HG02884 (cell line): ENCODE results near the gene POLR2J2.
"Not testable (repeated sequence)": the region's sequence is repeated elsewhere in the genome, so short reads cannot be mapped to it uniquely, and the experiment has no call there.

Source experiments
- ATAC-seq: cut with Tn5 transposase; IDR thresholded peaks from one replicate; pipeline ENCODE4 v1.9.1; 2021; ENCODE audit warnings: mild to moderate bottlenecking, moderate library complexity; ENCODE audit not compliant: unreplicated experiment

Gene POLR2J2

GRCh38 chr7:102671166-102671955 is at the start of gene POLR2J2:
TSS of gene POLR2J2 (minus strand) at chr7:102671663. CDS start at chr7:102671601, 62 bp downstream.
- peak; percentile 83 for ATAC-seq

- not testable (repeated sequence) for ATAC-seq
Measured at GRCh38 chr7:102718491-102718890, 47.0 kb upstream of the POLR2J2 start.

DNA sequence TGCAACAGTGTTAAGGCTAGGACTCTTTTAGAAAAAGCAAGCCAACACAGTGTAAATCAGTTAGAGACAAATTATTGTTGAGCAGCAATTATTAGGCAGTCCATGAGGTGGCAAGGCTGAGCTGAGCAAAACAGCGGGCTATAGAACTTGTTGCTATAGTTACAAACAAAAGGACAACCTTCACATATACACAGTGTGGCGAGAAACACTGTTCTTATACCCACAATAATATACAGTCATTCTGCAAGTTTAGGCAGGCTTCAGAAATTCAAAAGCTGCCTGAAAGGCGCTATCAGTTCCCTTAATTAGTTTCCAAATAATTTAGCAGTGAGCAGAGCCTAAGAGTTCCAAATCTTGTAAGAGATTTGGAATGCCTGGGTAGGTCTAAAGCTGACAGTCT is 44.3 kb upstream of the POLR2J2 start:
- ATAC-seq: peak; percentile 66

- ATAC-seq: not testable (repeated sequence)
Measured at GRCh38 chr7:102714774-102715522, 43.5 kb upstream of the POLR2J2 start.

GRCh38 chr7:102713691-102714080 is 42.2 kb upstream of the POLR2J2 start:
- ATAC-seq: peak; percentile 56

DNA sequence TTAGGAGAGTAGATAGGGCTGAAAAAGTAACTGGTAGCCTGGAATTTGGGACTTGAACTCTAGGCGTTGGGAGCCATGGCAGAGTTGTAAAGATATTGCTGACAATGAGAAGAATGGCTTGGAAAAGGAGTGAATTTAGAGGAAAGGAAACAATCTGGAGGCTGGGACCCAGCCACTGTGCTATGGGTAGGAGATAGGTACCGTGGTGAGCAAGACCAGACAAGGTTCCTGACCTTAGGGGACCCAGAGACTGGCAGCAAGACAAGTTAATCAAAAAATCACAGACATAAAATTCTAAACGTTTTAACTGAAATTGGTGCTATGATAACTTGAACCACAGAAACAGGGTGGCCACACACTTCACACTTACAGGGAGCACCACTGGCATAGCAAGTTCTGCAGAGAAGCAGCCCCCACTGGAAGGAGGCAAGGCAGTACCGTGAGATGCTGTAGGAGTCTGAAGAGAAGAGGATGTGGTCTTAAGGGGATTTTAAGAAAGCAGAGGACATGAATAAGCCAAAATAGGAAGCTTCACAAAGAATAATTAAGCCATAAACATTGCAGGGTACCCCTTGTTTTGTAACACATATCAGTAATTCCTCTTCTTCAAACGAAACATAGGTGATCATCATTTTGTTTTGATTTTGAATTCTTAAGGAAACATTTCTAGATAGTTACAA is 41.7 kb upstream of the POLR2J2 start:
- peak; percentile 59 for ATAC-seq

GRCh38 chr7:102698962-102699750 is 27.7 kb upstream of the POLR2J2 start:
- ATAC-seq: not testable (repeated sequence)

- not testable (repeated sequence) for ATAC-seq
Measured at GRCh38 chr7:102697642-102698512, 26.4 kb upstream of the POLR2J2 start.

DNA sequence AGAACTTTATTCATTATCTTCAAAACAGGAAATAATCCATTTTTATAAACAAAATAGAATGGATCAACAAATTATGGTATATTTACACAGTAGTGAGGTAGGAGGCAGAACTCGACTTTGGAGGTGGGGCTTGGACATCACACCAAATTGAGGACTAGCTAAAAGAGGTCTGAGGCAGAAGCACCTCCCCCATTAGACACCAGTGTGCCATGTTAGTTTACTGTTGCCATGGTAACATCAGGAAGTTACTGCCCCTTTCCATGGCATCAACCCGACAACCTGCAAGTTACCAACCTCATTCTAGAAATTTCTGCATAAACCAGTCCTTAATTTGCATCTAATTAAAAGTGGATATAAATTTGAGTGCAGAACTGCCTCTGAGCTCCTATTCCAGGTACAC is 24.5 kb upstream of the POLR2J2 start:
- not testable (repeated sequence) for ATAC-seq

DNA sequence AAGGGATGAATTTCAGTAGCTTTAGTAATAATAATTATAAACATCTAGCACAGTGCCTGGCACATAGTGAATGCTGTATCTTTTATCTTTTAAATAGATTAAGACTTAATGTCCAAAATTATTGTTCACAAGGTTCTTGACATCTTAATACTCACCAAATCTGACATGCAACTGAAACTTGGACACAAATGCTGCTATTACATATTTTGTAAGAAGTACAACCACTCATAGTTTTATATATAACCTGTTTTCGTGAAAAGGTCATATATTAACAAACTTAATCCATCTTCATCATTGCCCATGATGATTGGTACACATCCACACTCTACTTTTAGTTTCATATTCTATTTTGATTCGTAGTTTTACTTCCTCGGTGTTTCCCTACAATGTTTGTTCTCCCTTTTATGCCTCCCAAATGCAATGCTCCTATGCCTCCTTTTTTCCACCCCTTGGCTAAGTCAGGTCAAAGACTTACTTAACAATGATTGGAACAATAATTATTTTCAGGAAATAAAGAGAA is 23.6 kb upstream of the POLR2J2 start:
- ATAC-seq: peak; percentile 54

GRCh38 chr7:102694008-102694407 is 22.5 kb upstream of the POLR2J2 start:
- not testable (repeated sequence) for ATAC-seq

DNA sequence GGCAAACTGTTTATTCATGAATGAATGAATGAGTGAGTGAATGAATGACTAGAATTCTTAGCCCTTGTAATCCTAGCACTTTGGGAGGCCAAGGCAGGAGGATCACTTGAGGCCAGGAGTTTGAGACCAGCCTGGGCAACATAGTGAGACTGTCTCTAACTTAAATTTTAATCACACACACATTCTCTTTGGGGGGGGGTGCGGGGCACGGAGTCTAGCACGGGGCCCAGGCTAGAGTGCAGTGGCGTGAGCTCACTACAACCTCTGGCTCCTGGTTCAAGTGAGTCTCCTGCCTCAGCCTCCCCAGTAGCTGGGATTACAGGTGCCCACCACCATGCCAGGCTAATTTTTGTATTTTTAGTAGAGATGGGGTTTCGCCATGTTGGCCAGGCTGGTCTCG is 19.1 kb upstream of the POLR2J2 start:
- not testable (repeated sequence) for ATAC-seq

GRCh38 chr7:102689436-102690282 is 18.2 kb upstream of the POLR2J2 start:
- peak; percentile 63 for ATAC-seq

DNA sequence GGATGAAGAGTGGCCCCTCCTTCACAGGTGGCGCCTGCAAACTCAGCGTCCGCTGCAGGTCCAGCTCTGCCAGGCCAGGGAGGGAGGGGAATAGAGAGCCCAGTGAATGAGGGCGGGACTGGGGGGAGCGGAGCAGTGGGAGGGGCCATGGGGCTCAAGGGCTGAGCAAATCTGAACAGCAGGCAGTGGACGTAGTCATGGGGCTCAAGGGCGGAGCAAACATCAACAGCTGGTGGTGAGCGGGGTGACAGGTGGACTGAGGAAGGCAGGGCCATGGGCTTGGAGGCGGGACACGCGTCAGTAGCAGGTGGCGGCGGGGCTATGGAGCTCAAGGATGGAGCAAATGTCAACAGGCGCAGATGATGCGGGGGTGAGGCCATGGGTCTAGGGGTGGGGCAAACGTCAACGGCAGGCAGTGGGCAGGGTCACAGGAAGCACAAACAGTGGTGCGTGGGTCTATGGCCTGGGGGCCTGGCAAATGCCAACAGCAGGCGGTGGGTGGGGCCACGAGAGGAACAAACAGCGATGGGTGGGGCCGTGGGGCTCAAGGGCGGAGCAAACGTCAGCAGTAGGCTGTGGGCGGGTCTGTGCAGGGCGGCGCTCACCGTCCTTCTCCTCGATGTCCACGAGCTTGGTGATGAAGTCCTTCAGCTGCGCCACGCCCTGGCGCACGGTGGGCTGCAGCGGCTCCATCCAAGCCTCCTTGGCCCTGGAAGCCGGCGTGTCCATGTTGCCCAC is 17.0 kb upstream of the POLR2J2 start:
- peak; percentile 60 for ATAC-seq

- ATAC-seq: not testable (repeated sequence)
Measured at GRCh38 chr7:102682560-102682959, 11.1 kb upstream of the POLR2J2 start.

- not testable (repeated sequence) for ATAC-seq
Measured at GRCh38 chr7:102680780-102681179, 9.3 kb upstream of the POLR2J2 start.

GRCh38 chr7:102675545-102675944 is 4.1 kb upstream of the POLR2J2 start:
- ATAC-seq: not testable (repeated sequence)
